Right lobe of liver (tissue), 6 donors: Measurements from ENCODE around the gene SELENOI. TPM values are rescaled to one million over a fixed set of nuclear protein-coding genes. Genes with fewer than 3 reads are reported as not detected.
"Not testable (repeated sequence)": the region's sequence is repeated elsewhere in the genome, so short reads cannot be mapped to it uniquely, and the experiment has no call there.

Source experiments
- ATAC-seq, 4 donors: fragments of 200-7000 bp; cut with Tn5 transposase; one replicate each; pipeline ENCODE4 v1.9.1; 2020; ENCODE audit warnings: mild to moderate bottlenecking in 4 of 4, moderate library complexity in 4 of 4
- DNase-seq, 3 donors: peaks; one replicate each; pipeline ENCODE4 v3.0.0-alpha.2; 2020
- H3K27ac ChIP-seq, 3 donors: fragments of 200-600 bp; one replicate each; pipeline ENCODE4 v1.8.0; 2022
- H3K27me3 ChIP-seq, 2 donors: fragments of 200-600 bp; one replicate each; pipeline ENCODE4 v1.8.0; 2022
- H3K36me3 ChIP-seq, 4 donors: fragments of 200-600 bp; sonication (generic) in 1 of 4; one replicate each; pipeline versions ENCODE4 v1.5.1 to v1.8.0; 2017 to 2022; ENCODE audit warnings: control low read depth in 1 of 4
- H3K4me1 ChIP-seq, 4 donors: fragments of 200-600 bp; sonication (generic) in 1 of 4; one replicate each; pipeline versions ENCODE4 v1.5.1 to v1.8.0; 2017 to 2022; ENCODE audit warnings: control low read depth in 1 of 4
- H3K4me3 ChIP-seq, 3 donors: fragments of 200-600 bp; one replicate each; pipeline ENCODE4 v1.8.0; 2022
- H3K9me3 ChIP-seq, 4 donors: fragments of 200-600 bp; sonication (generic) in 1 of 4; one replicate each; pipeline versions ENCODE4 v1.5.1 to v1.8.0; 2017 to 2022; ENCODE audit warnings: control low read depth in 1 of 4
- CTCF ChIP-seq, 4 donors: fragments of 200-600 bp in 3 of 4; fragments of 450-650 bp in 1 of 4; IDR thresholded peaks; one replicate each; pipeline versions ENCODE4 v1.5.1 to v1.8.0; 2016 to 2022; ENCODE audit warnings: antibody characterized with exemption in 4 of 4, mild to moderate bottlenecking in 2 of 4
- POLR2A ChIP-seq: fragments of 450-650 bp; IDR thresholded peaks from one replicate; pipeline ENCODE4 v1.6.1; 2017; ENCODE audit warnings: antibody characterized with exemption, mild to moderate bottlenecking
- WGBS: methylation state at CpG from one replicate; pipeline ENCODE4 v1.1.6; 2018; ENCODE audit warnings: low coverage, low lambda C conversion rate; ENCODE audit not compliant: insufficient coverage; ENCODE audit errors: missing lambda C conversion rate; 5-methylcytosine and 5-hydroxymethylcytosine counted together
- intact Hi-C, 2 donors: fragments of 100-400 bp; cut with DNase I; formaldehyde crosslinking; loops; one replicate each; pipeline versions ENCODE4 v1.11.2 to v1.14.1; 2022
- total RNA-seq, 6 experiments: library from RNA; depleted of rRNA in 2 of 6; stranded (reverse); fragments of >200 nt in 2 of 6; fragmentation: NEBNext Ultra II Directional in 3 of 6; extraction: Animal tissue kit (Norgen Biotek cat#: 25700) in 3 of 6; gene quantifications; one replicate each; pipeline versions ENCODE4 v1.1.0 to v1.2.4, GENCODE V29; 2016 to 2023
- donor health status: DM: no; HTN: yes; CAD: no.
- donor health status: DM: no; HTN: no; CAD: no.
- donor health status: DM: no; HTN: no; CAD: no.
- donor health status: DM: no; HTN: yes; CAD: no.
- donor health status: DM: no; HTN: yes; CAD: no.

SELENOI gene
- total RNA-seq, 6 experiments from 2014 or later: 24.1 to 39.1 (median 33.7) TPM

GRCh38 chr2:26352892-26353291 lies 6.9 kb downstream of the SELENOI start:
- 90% methylated on average over 1 of the region's 1 CpG for WGBS
- Histone ChIP-seq H3K27ac (no peak overlapping the region), H3K4me1 (peaks cover 0 to 9% (median 4%) of the 10 kb centered on the region in 4 donors), H3K27me3 (no peaks in the 10 kb centered on the region), H3K9me3 (no peaks in the 10 kb centered on the region), H3K4me3 (no peak overlapping the region), H3K36me3 (no peaks in the 10 kb centered on the region)
- ATAC-seq: peak in 1 of 4 donors; percentile 17
- TF ChIP-seq CTCF (IDR thresholded peaks at IDR 0.05) (no peak), POLR2A (no peak)
- intact Hi-C loops: no loop called here
- DNase-seq: no peak

GRCh38 chr2:26354469-26354868 lies 8.5 kb downstream of the SELENOI start:
- H3K27me3 ChIP-seq, H3K9me3 ChIP-seq, H3K36me3 ChIP-seq, DNase-seq, H3K4me1 ChIP-seq, H3K4me3 ChIP-seq, H3K27ac ChIP-seq, intact Hi-C loops, ATAC-seq: not testable (repeated sequence)
- 98% methylated on average over 14 of the region's 16 CpGs for WGBS

- Histone ChIP-seq H3K9me3 (no peaks in the 10 kb centered on the region), H3K27me3 (no peaks in the 10 kb centered on the region), H3K4me1 (no peaks in the 10 kb centered on the region), H3K27ac (no peak overlapping the region), H3K4me3 (no peak overlapping the region), H3K36me3 (no peaks in the 10 kb centered on the region)
- WGBS: 90% methylated on average over 7 of the region's 9 CpGs
- DNase-seq (no peak), ATAC-seq (no peak)
- intact Hi-C loops: no loop called here
- TF ChIP-seq POLR2A (no peak), CTCF (IDR thresholded peaks at IDR 0.05) (no peak)
Observed at GRCh38 chr2:26355038-26355995, 9.4 kb downstream of the SELENOI start.

GRCh38 chr2:26356111-26356510 lies 10.2 kb downstream of the SELENOI start:
- DNase-seq (no peak), ATAC-seq (no peak)
- 89% methylated on average over 2 of the region's 2 CpGs for WGBS
- H3K36me3 ChIP-seq: no peaks in the 10 kb centered on the region
- TF ChIP-seq CTCF (IDR thresholded peaks at IDR 0.05) (no peak), POLR2A (no peak)
- H3K9me3 ChIP-seq: no peaks in the 10 kb centered on the region
- intact Hi-C loops: no loop called here
- no peak overlapping the region for H3K4me3 ChIP-seq
- H3K4me1 ChIP-seq: no peaks in the 10 kb centered on the region
- H3K27me3 ChIP-seq: no peaks in the 10 kb centered on the region
- H3K27ac ChIP-seq: no peak overlapping the region

GRCh38 chr2:26356771-26357170 lies 10.8 kb downstream of the SELENOI start:
- intact Hi-C loops: no loop called here
- no peak for ATAC-seq
- Histone ChIP-seq H3K36me3 (no peaks in the 10 kb centered on the region), H3K4me3 (no peak overlapping the region), H3K4me1 (no peaks in the 10 kb centered on the region), H3K9me3 (no peaks in the 10 kb centered on the region), H3K27ac (no peak overlapping the region), H3K27me3 (no peaks in the 10 kb centered on the region)
- DNase-seq: no peak
- WGBS: 95% methylated on average over 2 of the region's 2 CpGs
- no peak for TF ChIP-seq POLR2A
- TF ChIP-seq CTCF (IDR thresholded peaks at IDR 0.05): no peak
